Sigmoid colon (tissue), 4 donors: ENCODE data around the gene KIF22.

Experiments used
- EP300 ChIP-seq, 4 donors: sonication (generic); formaldehyde crosslinking; IDR thresholded peaks; one replicate each; pipeline ENCODE4 v1.6.1; 2017; ENCODE audit warnings: antibody characterized with exemption in 4 of 4
- POLR2A ChIP-seq, 2 donors: fragments of 450-650 bp; IDR thresholded peaks; one replicate each; pipeline ENCODE4 v1.6.1; 2016; ENCODE audit warnings: antibody characterized with exemption in 2 of 2, mild to moderate bottlenecking in 2 of 2, moderate library complexity in 2 of 2
- POLR2AphosphoS5 ChIP-seq, 4 donors: sonication (generic); formaldehyde crosslinking; IDR thresholded peaks; one replicate each; pipeline ENCODE4 v1.6.1; 2017; ENCODE audit warnings: antibody characterized with exemption in 4 of 4
- TF ChIP-seq, protein P1 (sequence below), 4 experiments: fragments of 450-650 bp in 3 of 4; fragments of 200-600 bp in 1 of 4; IDR thresholded peaks; one replicate each; pipeline ENCODE4 v1.5.1; 2016 to 2019; ENCODE audit warnings: antibody characterized with exemption in 4 of 4, mild to moderate bottlenecking in 3 of 4, moderate library complexity in 2 of 4

GRCh38 chr16:29794231-29794710, 3.7 kb downstream of the KIF22 start:
- TF ChIP-seq, protein P1, sequence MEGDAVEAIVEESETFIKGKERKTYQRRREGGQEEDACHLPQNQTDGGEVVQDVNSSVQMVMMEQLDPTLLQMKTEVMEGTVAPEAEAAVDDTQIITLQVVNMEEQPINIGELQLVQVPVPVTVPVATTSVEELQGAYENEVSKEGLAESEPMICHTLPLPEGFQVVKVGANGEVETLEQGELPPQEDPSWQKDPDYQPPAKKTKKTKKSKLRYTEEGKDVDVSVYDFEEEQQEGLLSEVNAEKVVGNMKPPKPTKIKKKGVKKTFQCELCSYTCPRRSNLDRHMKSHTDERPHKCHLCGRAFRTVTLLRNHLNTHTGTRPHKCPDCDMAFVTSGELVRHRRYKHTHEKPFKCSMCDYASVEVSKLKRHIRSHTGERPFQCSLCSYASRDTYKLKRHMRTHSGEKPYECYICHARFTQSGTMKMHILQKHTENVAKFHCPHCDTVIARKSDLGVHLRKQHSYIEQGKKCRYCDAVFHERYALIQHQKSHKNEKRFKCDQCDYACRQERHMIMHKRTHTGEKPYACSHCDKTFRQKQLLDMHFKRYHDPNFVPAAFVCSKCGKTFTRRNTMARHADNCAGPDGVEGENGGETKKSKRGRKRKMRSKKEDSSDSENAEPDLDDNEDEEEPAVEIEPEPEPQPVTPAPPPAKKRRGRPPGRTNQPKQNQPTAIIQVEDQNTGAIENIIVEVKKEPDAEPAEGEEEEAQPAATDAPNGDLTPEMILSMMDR (IDR thresholded peaks at IDR 0.05) = no peak
- TF ChIP-seq POLR2A (IDR thresholded peaks at IDR 0.05) (no peak), POLR2AphosphoS5 (IDR thresholded peaks at IDR 0.05) (no peak), EP300 (IDR thresholded peaks at IDR 0.05) (no peak)
